Measurements from ENCODE around the gene PTPRM. TPM values are rescaled to one million over a fixed set of nuclear protein-coding genes. Genes with fewer than 3 reads are reported as not detected.

PTPRM gene
- total RNA-seq, 1 experiment from 2014 or later: 45.6 TPM

- H3F3A ChIP-seq (ENCODE audit: low read length, unreplicated experiment): no peaks in the 10 kb centered on the region
- intact Hi-C loops (cut with micrococcal nuclease): no loop called here
These were observed 323.0 kb downstream of the PTPRM start for GRCh38 chr18:7890075-7890474.

GRCh38 chr18:7892556-7892955, 325.4 kb downstream of the PTPRM start:
- Histone ChIP-seq H3K9ac (ENCODE audit: low read length) (no peak overlapping the region), H3K4me1 (ENCODE audit: insufficient read depth, low read length) (no peaks in the 10 kb centered on the region), H3K27ac (ENCODE audit: low read length) (no peak overlapping the region), H3F3A (ENCODE audit: low read length, unreplicated experiment) (no peaks in the 10 kb centered on the region), H4K20me1 (ENCODE audit: low read length) (no peaks in the 10 kb centered on the region), H3K4me2 (ENCODE audit: low read length) (no peak overlapping the region), H3K27me3 (ENCODE audit: low read length) (no peaks in the 10 kb centered on the region), H3K36me3 (ENCODE audit: low read depth, low read length) (no peaks in the 10 kb centered on the region), H3K9me2 (replicated peaks; ENCODE audit: low read length) (no peaks in the 10 kb centered on the region), H2AFZ (ENCODE audit: low read length) (no peak overlapping the region), H3K4me3 (ENCODE audit: low read length) (no peak overlapping the region), H3K9me3 (ENCODE audit: low read length) (no peaks in the 10 kb centered on the region), H3K79me2 (ENCODE audit: low read length) (no peaks in the 10 kb centered on the region)
- TF ChIP-seq, protein P1, sequence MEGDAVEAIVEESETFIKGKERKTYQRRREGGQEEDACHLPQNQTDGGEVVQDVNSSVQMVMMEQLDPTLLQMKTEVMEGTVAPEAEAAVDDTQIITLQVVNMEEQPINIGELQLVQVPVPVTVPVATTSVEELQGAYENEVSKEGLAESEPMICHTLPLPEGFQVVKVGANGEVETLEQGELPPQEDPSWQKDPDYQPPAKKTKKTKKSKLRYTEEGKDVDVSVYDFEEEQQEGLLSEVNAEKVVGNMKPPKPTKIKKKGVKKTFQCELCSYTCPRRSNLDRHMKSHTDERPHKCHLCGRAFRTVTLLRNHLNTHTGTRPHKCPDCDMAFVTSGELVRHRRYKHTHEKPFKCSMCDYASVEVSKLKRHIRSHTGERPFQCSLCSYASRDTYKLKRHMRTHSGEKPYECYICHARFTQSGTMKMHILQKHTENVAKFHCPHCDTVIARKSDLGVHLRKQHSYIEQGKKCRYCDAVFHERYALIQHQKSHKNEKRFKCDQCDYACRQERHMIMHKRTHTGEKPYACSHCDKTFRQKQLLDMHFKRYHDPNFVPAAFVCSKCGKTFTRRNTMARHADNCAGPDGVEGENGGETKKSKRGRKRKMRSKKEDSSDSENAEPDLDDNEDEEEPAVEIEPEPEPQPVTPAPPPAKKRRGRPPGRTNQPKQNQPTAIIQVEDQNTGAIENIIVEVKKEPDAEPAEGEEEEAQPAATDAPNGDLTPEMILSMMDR (conservative IDR thresholded peaks at IDR 0.05; ENCODE audit: low read depth, low read length): no peak
- TF ChIP-seq EZH2 (IDR thresholded peaks at IDR 0.05; ENCODE audit: low read length, unreplicated experiment) (no peak), EZH2phosphoT487 (IDR thresholded peaks at IDR 0.05; ENCODE audit: borderline replicate concordance, low read length) (no peak)
- intact Hi-C loops (cut with micrococcal nuclease): no loop called here
- no TSS peak for BruUV-seq (replicated peaks)
- DNase-seq: no peak
- no peak for ATAC-seq
- CTCF ChIA-PET: no interaction called here
- POLR2A ChIA-PET (ENCODE audit: unreplicated experiment): no interaction called here

More at GRCh38 chr18:7890075-7890474, 323.0 kb downstream of the PTPRM start:
- no peak for ATAC-seq
- POLR2A ChIA-PET (ENCODE audit: unreplicated experiment): no interaction called here
- Histone ChIP-seq H2AFZ (ENCODE audit: low read length) (no peak overlapping the region), H3K9me3 (ENCODE audit: low read length) (no peaks in the 10 kb centered on the region), H3K4me1 (ENCODE audit: insufficient read depth, low read length) (no peaks in the 10 kb centered on the region), H3K79me2 (ENCODE audit: low read length) (no peaks in the 10 kb centered on the region), H4K20me1 (ENCODE audit: low read length) (no peaks in the 10 kb centered on the region), H3K4me2 (ENCODE audit: low read length) (no peak overlapping the region), H3K27me3 (ENCODE audit: low read length) (no peaks in the 10 kb centered on the region), H3K9ac (ENCODE audit: low read length) (no peak overlapping the region), H3K9me2 (replicated peaks; ENCODE audit: low read length) (no peaks in the 10 kb centered on the region), H3K36me3 (ENCODE audit: low read depth, low read length) (no peaks in the 10 kb centered on the region), H3K4me3 (ENCODE audit: low read length) (no peak overlapping the region), H3K27ac (ENCODE audit: low read length) (no peak overlapping the region)
- no TSS peak for BruUV-seq (replicated peaks)
- CTCF ChIA-PET: no interaction called here
- TF ChIP-seq, protein P1 (conservative IDR thresholded peaks at IDR 0.05; ENCODE audit: low read depth, low read length): no peak
- TF ChIP-seq EZH2 (IDR thresholded peaks at IDR 0.05; ENCODE audit: low read length, unreplicated experiment): no peak
- no peak for DNase-seq

DNA sequence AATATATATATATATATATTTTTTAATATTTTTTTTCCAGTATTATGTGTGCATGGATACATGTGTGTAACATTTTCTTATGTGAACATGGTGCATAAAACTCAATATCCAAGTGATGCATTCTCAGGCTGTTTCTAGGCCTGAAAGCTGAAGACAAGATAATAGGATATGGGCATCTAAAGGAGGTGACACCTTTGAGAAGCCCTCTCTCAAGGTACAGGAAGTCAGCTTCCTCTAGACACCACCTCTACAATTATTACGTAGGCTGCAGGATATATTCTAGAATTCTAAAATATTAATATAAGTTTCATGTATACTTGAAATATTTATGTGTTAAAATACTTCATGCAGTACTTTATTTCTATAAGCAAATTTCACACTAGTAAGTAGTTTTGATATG, 327.5 kb downstream of the PTPRM start:
- no peaks in the 10 kb centered on the region for H3F3A ChIP-seq (ENCODE audit: low read length, unreplicated experiment)
- H3K27me3 ChIP-seq (ENCODE audit: low read length): no peaks in the 10 kb centered on the region
- no peak overlapping the region for H3K4me3 ChIP-seq (ENCODE audit: low read length)
- no peak overlapping the region for H3K9ac ChIP-seq (ENCODE audit: low read length)
- ChIA-PET POLR2A (ENCODE audit: unreplicated experiment) (no interaction called here), CTCF (no interaction called here)
- no peaks in the 10 kb centered on the region for H3K36me3 ChIP-seq (ENCODE audit: low read depth, low read length)
- TF ChIP-seq, protein P1 (conservative IDR thresholded peaks at IDR 0.05; ENCODE audit: low read depth, low read length): no peak
- TF ChIP-seq EZH2phosphoT487 (IDR thresholded peaks at IDR 0.05; ENCODE audit: borderline replicate concordance, low read length): no peak
- TF ChIP-seq EZH2 (IDR thresholded peaks at IDR 0.05; ENCODE audit: low read length, unreplicated experiment): no peak
- DNase-seq (no peak), ATAC-seq (no peak)
- intact Hi-C loops (cut with micrococcal nuclease): no loop called here
- no peak overlapping the region for H3K4me2 ChIP-seq (ENCODE audit: low read length)
- H3K9me3 ChIP-seq (ENCODE audit: low read length): no peaks in the 10 kb centered on the region
- H2AFZ ChIP-seq (ENCODE audit: low read length): no peak overlapping the region
- no peak overlapping the region for H3K27ac ChIP-seq (ENCODE audit: low read length)
- no peaks in the 10 kb centered on the region for H4K20me1 ChIP-seq (ENCODE audit: low read length)
- BruUV-seq (replicated peaks): no TSS peak
- H3K79me2 ChIP-seq (ENCODE audit: low read length): no peaks in the 10 kb centered on the region
- no peaks in the 10 kb centered on the region for H3K9me2 ChIP-seq (replicated peaks; ENCODE audit: low read length)
- H3K4me1 ChIP-seq (ENCODE audit: insufficient read depth, low read length): peaks cover 8% of the 10 kb centered on the region
